HepG2 (cell line): Measurements from ENCODE around the gene UCKL1. TPM values are rescaled to one million over a fixed set of nuclear protein-coding genes. Genes with fewer than 3 reads are reported as not detected.
A peak's percentile ranks its signal among the peaks of the same experiment; 100 is the strongest.

ENCODE experiments used
- BRD4 ChIP-seq: sonication (generic); formaldehyde crosslinking; IDR thresholded peaks from 2 replicates; pipeline ENCODE4 v1.4.0; 2020; ENCODE audit warnings: missing genetic modification reagents
- EHMT2 ChIP-seq: fragments of 200-600 bp; sonication (generic); IDR thresholded peaks from 2 replicates; pipeline ENCODE4 v1.7.0; 2017; ENCODE audit warnings: antibody characterized with exemption, low read depth, low read length, borderline replicate concordance
- ELF4 ChIP-seq: sonication (generic); formaldehyde crosslinking; IDR thresholded peaks from 2 replicates; pipeline ENCODE4 v1.5.0; 2020; ENCODE audit warnings: missing genetic modification reagents, mild to moderate bottlenecking, moderate library complexity, borderline replicate concordance
- NPAS2 ChIP-seq: sonication (generic); formaldehyde crosslinking; IDR thresholded peaks from 2 replicates; pipeline ENCODE4 v1.8.0; 2022; ENCODE audit warnings: mild to moderate bottlenecking, missing genetic modification reagents, borderline replicate concordance
- PRDM10 ChIP-seq: sonication (generic); formaldehyde crosslinking; IDR thresholded peaks from 2 replicates; pipeline ENCODE4 v1.4.0; 2020; ENCODE audit warnings: low read depth, missing genetic modification reagents
- RELA ChIP-seq: sonication (generic); formaldehyde crosslinking; IDR thresholded peaks from 2 replicates; pipeline ENCODE4 v1.4.0; 2020; ENCODE audit warnings: missing genetic modification reagents
- RFX5 ChIP-seq: IDR thresholded peaks from 2 replicates; pipeline ENCODE4 v1.6.1; 2011; ENCODE audit warnings: low read depth, low read length, improper control_type of control experiment
- RXRB ChIP-seq: IDR thresholded peaks from 2 replicates; pipeline ENCODE4 v1.6.1; 2016; ENCODE audit warnings: borderline replicate concordance, missing genetic modification reagents, missing compliant biosample characterization
- SAP130 ChIP-seq: IDR thresholded peaks from 2 replicates; pipeline ENCODE4 v1.6.1; 2016; ENCODE audit warnings: low read depth
- TFE3 ChIP-seq: IDR thresholded peaks from 2 replicates; pipeline ENCODE4 v1.6.1; 2016
- ZNF230 ChIP-seq: sonication (generic); formaldehyde crosslinking; IDR thresholded peaks from 2 replicates; pipeline ENCODE4 v1.4.0; 2020; ENCODE audit warnings: mild to moderate bottlenecking, missing genetic modification reagents
- ZNF576 ChIP-seq: sonication (generic); formaldehyde crosslinking; IDR thresholded peaks from 2 replicates; pipeline ENCODE4 v1.4.0; 2020; ENCODE audit warnings: mild to moderate bottlenecking, missing genetic modification reagents
- ZNF691 ChIP-seq: sonication (generic); formaldehyde crosslinking; IDR thresholded peaks from 2 replicates; pipeline ENCODE4 v1.4.0; 2020; ENCODE audit warnings: missing genetic modification reagents, low read depth, mild to moderate bottlenecking, borderline replicate concordance
- ZNF710 ChIP-seq: sonication (generic); formaldehyde crosslinking; IDR thresholded peaks from 2 replicates; pipeline ENCODE4 v1.5.0; 2020; ENCODE audit warnings: mild to moderate bottlenecking, missing genetic modification reagents, borderline replicate concordance
- ZNF724P ChIP-seq: sonication (generic); formaldehyde crosslinking; IDR thresholded peaks from 2 replicates; pipeline ENCODE4 v1.8.0; 2022; ENCODE audit warnings: missing genetic modification reagents, borderline replicate concordance
- polyA plus RNA-seq, 8 experiments: library from polyadenylated mRNA; depleted of rRNA in 3 of 8; stranded (reverse) in 7 of 8; unstranded in 1 of 8; fragments of >200 nt; fragmentation: Illumina TruSeq in 4 of 8; extraction: Trizol in 4 of 8; gene quantifications; 2 replicates each; pipeline versions ENCODE4 v1.2.1 to v1.2.3, GENCODE V29; 2011 to 2016; ENCODE audit warnings: low read depth in 4 of 8, missing spikeins in 1 of 8, mixed read lengths in 1 of 8; ENCODE audit not compliant: insufficient read depth in 1 of 8
- total RNA-seq, 5 experiments: library from RNA; depleted of rRNA; stranded (reverse); fragments of >200 nt; fragmentation: Illumina TruSeq; extraction: Trizol; gene quantifications; 2 replicates each; pipeline ENCODE4 v1.2.3, GENCODE V29; 2016; ENCODE audit warnings: low read depth in 1 of 5
- TF ChIP-seq, protein P1 (sequence below): IDR thresholded peaks from 2 replicates; pipeline ENCODE4 v1.6.1; 2016; ENCODE audit warnings: control low read depth

The UCKL1 gene
- total and polyA plus RNA-seq, 2 of the 13 experiments (the other 11 are each of a cell fraction or from before 2014, with no cell fraction given): 50.2 to 126 TPM

DNA sequence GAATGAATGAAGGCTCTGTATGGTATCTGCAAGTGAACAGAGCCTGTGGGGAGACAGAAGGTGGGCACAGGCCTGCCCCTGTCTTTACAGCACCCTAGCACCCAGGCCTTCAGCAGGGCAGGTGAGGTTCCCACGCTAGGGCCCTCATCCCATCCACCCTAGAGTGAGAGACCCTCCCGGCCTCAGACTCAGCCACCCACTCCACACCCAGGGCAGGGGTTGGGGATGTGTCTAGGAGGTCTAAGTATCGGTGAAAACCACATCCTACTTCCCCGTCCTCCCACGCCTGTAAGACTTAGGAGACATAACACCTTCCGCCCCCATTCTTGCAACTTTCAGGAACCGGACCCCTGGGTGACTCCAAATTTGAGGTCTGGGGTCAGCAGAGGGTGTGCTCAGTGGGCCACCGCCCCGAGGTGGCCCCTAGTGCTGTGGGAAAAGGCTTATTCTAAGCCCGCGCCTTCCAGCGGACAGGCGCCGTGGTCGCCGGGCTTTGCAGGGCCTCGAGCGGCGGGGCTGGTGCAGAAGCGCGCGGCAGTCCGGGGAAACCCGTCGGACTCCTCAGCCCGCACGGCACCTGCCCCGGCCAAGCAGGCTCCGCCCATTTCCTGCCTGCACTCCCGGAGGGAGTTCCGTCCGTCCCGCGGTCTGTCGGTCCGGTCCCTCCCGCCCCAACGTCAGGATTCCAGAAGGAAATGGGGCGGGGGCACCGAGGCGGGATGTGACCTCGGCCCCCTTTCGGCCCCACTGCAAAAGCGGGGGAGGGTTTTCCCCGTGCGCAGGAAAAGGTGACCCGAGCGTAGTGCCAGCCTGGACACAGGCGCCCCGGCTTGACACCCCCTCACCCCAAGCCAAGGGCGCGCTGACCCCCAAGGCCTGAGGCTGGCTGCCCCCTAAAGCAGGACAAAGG is 22.4 kb upstream of the UCKL1 start (continued):
- TF ChIP-seq PRDM10 (peak; percentile 60; the same call in 1 of the 2 replicates), EHMT2 (no peak), RELA (CRISPR knock-in tag) (no peak; the same call in none of the 2 replicates), RFX5 (no peak), ZNF724P (CRISPR knock-in tag) (peak; percentile 93), ZNF576 (no peak), SAP130 (peak; percentile 98), ZNF691 (CRISPR knock-in tag) (peak; percentile 78), RXRB (peak; percentile 83), ELF4 (CRISPR knock-in tag) (no peak), NPAS2 (peak; percentile 78; the same call in 1 of the 2 replicates), ZNF710 (CRISPR knock-in tag) (no peak; the same call in 1 of the 2 replicates), ZNF230 (CRISPR knock-in tag) (peak; percentile 86; the same call in 1 of the 2 replicates), BRD4 (CRISPR knock-in tag) (peak; percentile 93; the same call in 1 of the 2 replicates), TFE3 (CRISPR knock-in tag) (peak; percentile 78)
- TF ChIP-seq, protein P1, sequence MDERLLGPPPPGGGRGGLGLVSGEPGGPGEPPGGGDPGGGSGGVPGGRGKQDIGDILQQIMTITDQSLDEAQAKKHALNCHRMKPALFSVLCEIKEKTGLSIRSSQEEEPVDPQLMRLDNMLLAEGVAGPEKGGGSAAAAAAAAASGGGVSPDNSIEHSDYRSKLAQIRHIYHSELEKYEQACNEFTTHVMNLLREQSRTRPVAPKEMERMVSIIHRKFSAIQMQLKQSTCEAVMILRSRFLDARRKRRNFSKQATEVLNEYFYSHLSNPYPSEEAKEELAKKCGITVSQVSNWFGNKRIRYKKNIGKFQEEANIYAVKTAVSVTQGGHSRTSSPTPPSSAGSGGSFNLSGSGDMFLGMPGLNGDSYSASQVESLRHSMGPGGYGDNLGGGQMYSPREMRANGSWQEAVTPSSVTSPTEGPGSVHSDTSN (CRISPR knock-in tag): no peak
